Neural cell (in vitro differentiated cells): Measurements from ENCODE around the gene XRCC3. TPM values are rescaled to one million over a fixed set of nuclear protein-coding genes. Genes with fewer than 3 reads are reported as not detected.

Source experiments
- H2AFZ ChIP-seq: fragments of 200-600, 300-800 bp; sonication (generic), shearing (Covaris generic); 2 replicates; pipeline ENCODE4 v1.6.0; 2014; ENCODE audit warnings: low read depth, mild to moderate bottlenecking, antibody characterized with exemption, low read length, moderate library complexity
- H3F3A ChIP-seq: fragments of 200-600 bp; shearing (Covaris generic); 2 replicates; pipeline ENCODE4 v1.6.1; 2016; ENCODE audit warnings: mild to moderate bottlenecking, moderate library complexity, mixed read lengths, antibody characterized with exemption, low read length; ENCODE audit not compliant: insufficient read depth, poor library complexity, severe bottlenecking
- H3K27ac ChIP-seq: fragments of 200-600, 300-800 bp; sonication (generic), shearing (Covaris generic); 2 replicates; pipeline ENCODE4 v1.5.1; 2014; ENCODE audit warnings: mild to moderate bottlenecking, low read length, moderate library complexity
- H3K27me3 ChIP-seq: fragments of 300-800, 200-600 bp; sonication (generic), shearing (Covaris generic); 2 replicates; pipeline ENCODE4 v1.6.0; 2014; ENCODE audit warnings: mild to moderate bottlenecking, low read depth, low read length, moderate library complexity; ENCODE audit not compliant: insufficient read depth
- H3K36me3 ChIP-seq: fragments of 300-800, 200-600 bp; sonication (generic), shearing (Covaris generic); 2 replicates; pipeline ENCODE4 v1.5.1; 2014; ENCODE audit warnings: mild to moderate bottlenecking, antibody characterized with exemption, low read length, moderate library complexity; ENCODE audit not compliant: insufficient read depth
- H3K4me2 ChIP-seq: fragments of 300-800, 200-600 bp; sonication (generic), shearing (Covaris generic); 2 replicates; pipeline ENCODE4 v1.6.0; 2014; ENCODE audit warnings: mild to moderate bottlenecking, low read length
- H3K4me3 ChIP-seq: fragments of 300-800, 200-600 bp; sonication (generic), shearing (Covaris generic); 2 replicates; pipeline ENCODE4 v1.5.1; 2014; ENCODE audit warnings: mild to moderate bottlenecking, low read length, moderate library complexity
- H3K79me2 ChIP-seq: fragments of 200-600 bp; shearing (Covaris generic); replicated peaks from 2 replicates; pipeline ENCODE4 v1.6.0; 2014; ENCODE audit warnings: mild to moderate bottlenecking, low read length, moderate library complexity; ENCODE audit not compliant: insufficient read depth
- H3K9ac ChIP-seq: fragments of 300-800, 200-600 bp; sonication (generic), shearing (Covaris generic); 2 replicates; pipeline ENCODE4 v1.6.1; 2016; ENCODE audit warnings: mild to moderate bottlenecking, low read length, mixed read lengths
- H3K9me2 ChIP-seq: fragments of 200-600 bp; shearing (Covaris generic); 2 replicates; pipeline ENCODE4 v1.6.1; 2016; ENCODE audit warnings: mild to moderate bottlenecking, low read length, mixed read lengths; ENCODE audit not compliant: insufficient read depth
- H3K9me3 ChIP-seq: fragments of 200-600, 300-800 bp; sonication (generic), shearing (Covaris generic); 2 replicates; pipeline ENCODE4 v1.6.1; 2016; ENCODE audit warnings: mild to moderate bottlenecking, mixed run types, low read length, moderate library complexity, mixed read lengths
- H4K20me1 ChIP-seq: fragments of 200-600 bp; shearing (Covaris generic); 2 replicates; pipeline ENCODE4 v1.6.1; 2016; ENCODE audit warnings: mild to moderate bottlenecking, mixed run types; ENCODE audit not compliant: insufficient read depth
- EP300 ChIP-seq: fragments of 450-650 bp; conservative IDR thresholded peaks from 2 replicates; pipeline ENCODE4 v1.6.1; 2014; ENCODE audit warnings: antibody characterized with exemption, mild to moderate bottlenecking, moderate library complexity; ENCODE audit not compliant: poor library complexity, severe bottlenecking
- EZH2 ChIP-seq: fragments of 200-600, 300-800 bp; shearing (Covaris generic), sonication (generic); IDR thresholded peaks from 2 replicates; pipeline ENCODE4 v1.6.1; 2014; ENCODE audit warnings: antibody characterized with exemption, low read length, borderline replicate concordance, mild to moderate bottlenecking; ENCODE audit not compliant: insufficient read depth, poor library complexity, severe bottlenecking
- MXI1 ChIP-seq: fragments of 450-650 bp; conservative IDR thresholded peaks from 2 replicates; pipeline ENCODE4 v1.6.1; 2014; ENCODE audit warnings: antibody characterized with exemption, mild to moderate bottlenecking; ENCODE audit not compliant: poor library complexity, severe bottlenecking
- POLR2AphosphoS5 ChIP-seq: IDR thresholded peaks from 2 replicates; pipeline ENCODE4 v1.6.1; 2012
- RAD21 ChIP-seq: fragments of 450-650 bp; conservative IDR thresholded peaks from 2 replicates; pipeline ENCODE4 v1.6.1; 2014; ENCODE audit warnings: antibody characterized with exemption, mild to moderate bottlenecking, moderate library complexity
- SMC3 ChIP-seq: fragments of 450-650 bp; conservative IDR thresholded peaks from 2 replicates; pipeline ENCODE4 v1.6.1; 2014; ENCODE audit warnings: antibody characterized with exemption, mild to moderate bottlenecking, moderate library complexity; ENCODE audit not compliant: poor library complexity
- TAF1 ChIP-seq: IDR thresholded peaks from 2 replicates; pipeline ENCODE4 v1.6.1; 2012; ENCODE audit warnings: low read depth
- polyA plus RNA-seq: library from polyadenylated mRNA; depleted of rRNA; stranded (reverse); fragments of >200 nt; gene quantifications from 2 replicates; pipeline ENCODE4 v1.2.3, GENCODE V29; 2014
- TF ChIP-seq, protein P1 (sequence below): IDR thresholded peaks from 2 replicates; pipeline ENCODE4 v1.6.1; 2012; ENCODE audit warnings: borderline replicate concordance
- TF ChIP-seq, protein P2 (sequence below): fragments of 450-650 bp; IDR thresholded peaks from 2 replicates; pipeline ENCODE4 v1.5.1; 2014; ENCODE audit warnings: antibody characterized with exemption, mild to moderate bottlenecking, moderate library complexity; ENCODE audit not compliant: poor library complexity, severe bottlenecking

XRCC3 gene
- polyA plus RNA-seq, 1 donor from 2014 or later: 14.6 TPM

DNA sequence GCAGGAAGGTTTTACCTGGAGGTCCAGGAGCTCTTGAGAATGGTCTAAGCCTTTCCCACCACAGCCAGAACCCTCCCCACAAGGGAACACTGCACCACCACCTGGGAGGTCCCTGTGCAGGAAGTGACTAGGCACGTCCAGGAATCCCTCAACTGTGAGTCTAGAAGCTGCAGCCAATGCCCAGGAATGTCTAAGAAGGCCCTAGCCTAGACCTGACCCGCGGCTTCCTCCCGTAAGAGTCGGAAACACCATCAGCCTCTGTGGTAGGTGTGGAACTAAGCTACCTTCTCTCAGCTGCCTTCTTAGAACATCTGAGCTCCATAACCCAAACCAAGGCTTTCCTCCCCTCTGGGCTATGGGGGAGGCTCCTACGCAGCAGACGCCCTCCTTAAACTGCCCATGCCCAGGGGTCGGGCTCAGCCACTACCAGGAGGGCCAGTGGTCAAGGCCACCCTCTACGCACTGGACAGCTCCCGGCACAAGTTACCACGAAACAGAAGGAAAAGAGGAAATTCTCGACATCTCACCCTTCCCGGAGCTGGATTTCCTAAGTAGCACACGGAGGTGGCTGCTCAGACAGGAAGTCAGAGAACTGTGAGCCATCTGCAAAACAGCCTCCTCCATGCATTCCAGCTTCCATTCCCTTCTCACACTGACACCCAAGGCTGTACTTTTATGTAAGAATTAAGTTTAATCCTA is 25.9 kb upstream of the XRCC3 start:
- Histone ChIP-seq H3K4me3 (no peak overlapping the region), H2AFZ (no peak overlapping the region), H3K79me2 (no peaks in the 10 kb centered on the region), H3K9me2 (no peaks in the 10 kb centered on the region), H3K9me3 (no peaks in the 10 kb centered on the region), H4K20me1 (no peaks in the 10 kb centered on the region), H3K9ac (no peak overlapping the region), H3K36me3 (no peaks in the 10 kb centered on the region), H3K27ac (no peak overlapping the region), H3K27me3 (no peaks in the 10 kb centered on the region), H3K4me2 (no peak overlapping the region), H3F3A (no peaks in the 10 kb centered on the region)
- no peak for TF ChIP-seq EP300
- TF ChIP-seq, protein P1, sequence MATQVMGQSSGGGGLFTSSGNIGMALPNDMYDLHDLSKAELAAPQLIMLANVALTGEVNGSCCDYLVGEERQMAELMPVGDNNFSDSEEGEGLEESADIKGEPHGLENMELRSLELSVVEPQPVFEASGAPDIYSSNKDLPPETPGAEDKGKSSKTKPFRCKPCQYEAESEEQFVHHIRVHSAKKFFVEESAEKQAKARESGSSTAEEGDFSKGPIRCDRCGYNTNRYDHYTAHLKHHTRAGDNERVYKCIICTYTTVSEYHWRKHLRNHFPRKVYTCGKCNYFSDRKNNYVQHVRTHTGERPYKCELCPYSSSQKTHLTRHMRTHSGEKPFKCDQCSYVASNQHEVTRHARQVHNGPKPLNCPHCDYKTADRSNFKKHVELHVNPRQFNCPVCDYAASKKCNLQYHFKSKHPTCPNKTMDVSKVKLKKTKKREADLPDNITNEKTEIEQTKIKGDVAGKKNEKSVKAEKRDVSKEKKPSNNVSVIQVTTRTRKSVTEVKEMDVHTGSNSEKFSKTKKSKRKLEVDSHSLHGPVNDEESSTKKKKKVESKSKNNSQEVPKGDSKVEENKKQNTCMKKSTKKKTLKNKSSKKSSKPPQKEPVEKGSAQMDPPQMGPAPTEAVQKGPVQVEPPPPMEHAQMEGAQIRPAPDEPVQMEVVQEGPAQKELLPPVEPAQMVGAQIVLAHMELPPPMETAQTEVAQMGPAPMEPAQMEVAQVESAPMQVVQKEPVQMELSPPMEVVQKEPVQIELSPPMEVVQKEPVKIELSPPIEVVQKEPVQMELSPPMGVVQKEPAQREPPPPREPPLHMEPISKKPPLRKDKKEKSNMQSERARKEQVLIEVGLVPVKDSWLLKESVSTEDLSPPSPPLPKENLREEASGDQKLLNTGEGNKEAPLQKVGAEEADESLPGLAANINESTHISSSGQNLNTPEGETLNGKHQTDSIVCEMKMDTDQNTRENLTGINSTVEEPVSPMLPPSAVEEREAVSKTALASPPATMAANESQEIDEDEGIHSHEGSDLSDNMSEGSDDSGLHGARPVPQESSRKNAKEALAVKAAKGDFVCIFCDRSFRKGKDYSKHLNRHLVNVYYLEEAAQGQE: no peak
- no peak for TF ChIP-seq SMC3
- TF ChIP-seq POLR2AphosphoS5: no peak
- no peak for TF ChIP-seq RAD21
- TF ChIP-seq TAF1: no peak
- TF ChIP-seq MXI1: no peak
- TF ChIP-seq, protein P2, sequence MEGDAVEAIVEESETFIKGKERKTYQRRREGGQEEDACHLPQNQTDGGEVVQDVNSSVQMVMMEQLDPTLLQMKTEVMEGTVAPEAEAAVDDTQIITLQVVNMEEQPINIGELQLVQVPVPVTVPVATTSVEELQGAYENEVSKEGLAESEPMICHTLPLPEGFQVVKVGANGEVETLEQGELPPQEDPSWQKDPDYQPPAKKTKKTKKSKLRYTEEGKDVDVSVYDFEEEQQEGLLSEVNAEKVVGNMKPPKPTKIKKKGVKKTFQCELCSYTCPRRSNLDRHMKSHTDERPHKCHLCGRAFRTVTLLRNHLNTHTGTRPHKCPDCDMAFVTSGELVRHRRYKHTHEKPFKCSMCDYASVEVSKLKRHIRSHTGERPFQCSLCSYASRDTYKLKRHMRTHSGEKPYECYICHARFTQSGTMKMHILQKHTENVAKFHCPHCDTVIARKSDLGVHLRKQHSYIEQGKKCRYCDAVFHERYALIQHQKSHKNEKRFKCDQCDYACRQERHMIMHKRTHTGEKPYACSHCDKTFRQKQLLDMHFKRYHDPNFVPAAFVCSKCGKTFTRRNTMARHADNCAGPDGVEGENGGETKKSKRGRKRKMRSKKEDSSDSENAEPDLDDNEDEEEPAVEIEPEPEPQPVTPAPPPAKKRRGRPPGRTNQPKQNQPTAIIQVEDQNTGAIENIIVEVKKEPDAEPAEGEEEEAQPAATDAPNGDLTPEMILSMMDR: no peak
- TF ChIP-seq EZH2: no peak

DNA sequence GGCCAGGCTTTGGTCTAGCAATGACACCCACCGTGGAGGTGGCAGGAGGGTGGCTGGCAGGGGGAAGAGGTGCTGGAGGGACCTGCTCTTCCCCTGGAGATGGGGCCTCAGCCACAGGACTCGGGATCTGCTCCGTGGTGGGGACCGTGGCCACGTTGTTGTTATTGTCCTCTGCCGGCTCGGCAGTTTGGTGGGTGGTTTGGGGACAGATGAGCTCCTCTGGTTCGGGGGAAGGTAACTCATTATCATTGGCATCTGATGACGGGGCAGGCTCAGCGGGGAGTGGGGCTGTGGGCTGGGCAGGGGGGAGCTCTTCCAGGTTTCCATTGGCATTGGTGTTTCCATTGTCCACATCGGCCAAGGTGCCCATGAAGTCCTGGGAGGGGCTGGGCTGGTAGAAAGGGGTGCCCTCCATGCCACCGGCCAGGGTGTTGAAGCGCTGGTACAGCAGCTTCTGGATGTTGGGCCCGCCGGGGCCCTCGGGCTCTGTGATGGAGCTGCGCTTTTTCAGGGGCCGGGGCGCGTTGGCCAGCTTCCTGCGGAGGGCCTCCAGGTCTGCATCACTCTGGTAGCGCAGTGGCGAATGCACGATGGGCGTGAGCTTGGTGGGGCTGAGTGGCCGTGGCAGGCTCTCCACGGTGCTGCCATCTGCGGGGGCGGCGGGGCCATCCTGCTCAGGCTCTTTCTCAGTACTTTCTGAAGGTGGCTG is 24.7 kb upstream of the XRCC3 start:
- no peaks in the 10 kb centered on the region for H3K9me3 ChIP-seq
- H3K9me2 ChIP-seq: no peaks in the 10 kb centered on the region
- H4K20me1 ChIP-seq: no peaks in the 10 kb centered on the region
- H3K4me3 ChIP-seq: no peak overlapping the region
- H3K36me3 ChIP-seq: no peaks in the 10 kb centered on the region
- H3K79me2 ChIP-seq: no peaks in the 10 kb centered on the region
- H2AFZ ChIP-seq: no peak overlapping the region
- no peaks in the 10 kb centered on the region for H3K27me3 ChIP-seq
- H3K4me2 ChIP-seq: no peak overlapping the region
- TF ChIP-seq POLR2AphosphoS5: no peak
- no peak overlapping the region for H3K9ac ChIP-seq
- no peak overlapping the region for H3K27ac ChIP-seq
- no peaks in the 10 kb centered on the region for H3F3A ChIP-seq
